GM12864 (cell line): ENCODE measurements around the gene PNKP.
A peak's percentile ranks its signal among the peaks of the same experiment; 100 is the strongest.

Experiments used
- DNase-seq: peaks from one replicate; pipeline ENCODE4 v3.0.0-alpha.2; 2011; ENCODE audit warnings: low read depth
- H3K4me3 ChIP-seq: 2 replicates; pipeline ENCODE4 v1.5.1; 2011; ENCODE audit warnings: mild to moderate bottlenecking, low read depth, low read length, control low read depth
- CTCF ChIP-seq: IDR thresholded peaks from 2 replicates; pipeline ENCODE4 v1.5.1; 2011; ENCODE audit warnings: low read depth, mild to moderate bottlenecking, moderate library complexity, low read length, control low read depth, inconsistent platforms; ENCODE audit errors: missing control alignments

PNKP gene

GRCh38 chr19:49875177-49875576, 7.8 kb upstream of the PNKP start:
- no peak for TF ChIP-seq CTCF
- no peak for DNase-seq
- H3K4me3 ChIP-seq: peak overlapping the region; percentile 89

GRCh38 chr19:49874503-49875157, 7.3 kb upstream of the PNKP start:
- no peak for TF ChIP-seq CTCF
- no peak overlapping the region for H3K4me3 ChIP-seq
- no peak for DNase-seq

GRCh38 chr19:49873834-49874233, 6.5 kb upstream of the PNKP start:
- no peak for DNase-seq
- H3K4me3 ChIP-seq: no peak overlapping the region
- no peak for TF ChIP-seq CTCF

- no peak for TF ChIP-seq CTCF
- no peak overlapping the region for H3K4me3 ChIP-seq
- no peak for DNase-seq
Observed at GRCh38 chr19:49873129-49873521, 5.7 kb upstream of the PNKP start.

GRCh38 chr19:49872245-49873128, 5.1 kb upstream of the PNKP start:
- no peak overlapping the region for H3K4me3 ChIP-seq
- no peak for TF ChIP-seq CTCF

GRCh38 chr19:49871349-49871985, 4.1 kb upstream of the PNKP start:
- TF ChIP-seq CTCF: no peak
- DNase-seq: no peak

More at GRCh38 chr19:49872245-49873128, 5.1 kb upstream of the PNKP start:
- no peak for DNase-seq

More at GRCh38 chr19:49871349-49871985, 4.1 kb upstream of the PNKP start:
- H3K4me3 ChIP-seq: no peak overlapping the region
